GM12801 (cell line): ENCODE data around the gene AMH.

Source experiments
- TF ChIP-seq, protein P1 (sequence below): IDR thresholded peaks from one replicate; pipeline ENCODE4 v1.5.1; 2011; ENCODE audit warnings: control low read depth; ENCODE audit not compliant: insufficient read length; ENCODE audit errors: extremely low read depth

AMH gene

DNA sequence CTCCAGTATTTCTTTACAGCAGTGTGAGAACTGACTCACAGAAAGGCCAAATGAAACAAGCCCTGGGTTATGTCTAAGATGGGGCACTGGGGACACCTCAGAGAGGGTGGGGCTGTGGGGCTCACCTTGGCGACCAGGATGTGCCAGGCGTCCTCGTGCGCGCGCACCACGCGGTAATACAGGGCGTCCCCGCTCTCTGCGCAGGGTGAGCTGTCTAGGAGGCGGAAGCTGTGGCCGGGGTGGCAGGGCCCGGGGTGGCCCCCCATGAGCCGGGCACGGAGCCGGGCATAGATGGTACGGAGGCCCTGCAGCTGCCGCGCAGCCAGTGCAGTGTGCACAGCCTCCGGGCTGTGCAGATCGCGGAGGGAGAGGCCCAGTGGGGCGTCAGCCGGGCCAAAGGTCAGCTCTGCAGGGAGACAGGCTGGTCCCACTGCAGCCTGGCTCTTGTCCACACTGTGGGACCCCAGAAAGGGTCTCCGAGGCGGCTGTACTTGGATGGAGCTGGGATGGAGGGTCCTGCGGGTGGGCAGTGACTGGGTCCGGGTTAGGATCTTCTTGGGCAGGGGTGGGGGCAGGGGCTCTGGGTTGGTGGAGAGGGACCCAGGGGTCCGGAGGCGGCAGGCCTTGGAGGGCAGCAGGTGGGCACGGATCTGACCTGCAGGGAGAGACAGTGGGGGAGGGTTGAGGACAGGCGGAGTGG lies 29.5 kb downstream of the AMH start:
- TF ChIP-seq, protein P1, sequence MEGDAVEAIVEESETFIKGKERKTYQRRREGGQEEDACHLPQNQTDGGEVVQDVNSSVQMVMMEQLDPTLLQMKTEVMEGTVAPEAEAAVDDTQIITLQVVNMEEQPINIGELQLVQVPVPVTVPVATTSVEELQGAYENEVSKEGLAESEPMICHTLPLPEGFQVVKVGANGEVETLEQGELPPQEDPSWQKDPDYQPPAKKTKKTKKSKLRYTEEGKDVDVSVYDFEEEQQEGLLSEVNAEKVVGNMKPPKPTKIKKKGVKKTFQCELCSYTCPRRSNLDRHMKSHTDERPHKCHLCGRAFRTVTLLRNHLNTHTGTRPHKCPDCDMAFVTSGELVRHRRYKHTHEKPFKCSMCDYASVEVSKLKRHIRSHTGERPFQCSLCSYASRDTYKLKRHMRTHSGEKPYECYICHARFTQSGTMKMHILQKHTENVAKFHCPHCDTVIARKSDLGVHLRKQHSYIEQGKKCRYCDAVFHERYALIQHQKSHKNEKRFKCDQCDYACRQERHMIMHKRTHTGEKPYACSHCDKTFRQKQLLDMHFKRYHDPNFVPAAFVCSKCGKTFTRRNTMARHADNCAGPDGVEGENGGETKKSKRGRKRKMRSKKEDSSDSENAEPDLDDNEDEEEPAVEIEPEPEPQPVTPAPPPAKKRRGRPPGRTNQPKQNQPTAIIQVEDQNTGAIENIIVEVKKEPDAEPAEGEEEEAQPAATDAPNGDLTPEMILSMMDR = no peak

DNA sequence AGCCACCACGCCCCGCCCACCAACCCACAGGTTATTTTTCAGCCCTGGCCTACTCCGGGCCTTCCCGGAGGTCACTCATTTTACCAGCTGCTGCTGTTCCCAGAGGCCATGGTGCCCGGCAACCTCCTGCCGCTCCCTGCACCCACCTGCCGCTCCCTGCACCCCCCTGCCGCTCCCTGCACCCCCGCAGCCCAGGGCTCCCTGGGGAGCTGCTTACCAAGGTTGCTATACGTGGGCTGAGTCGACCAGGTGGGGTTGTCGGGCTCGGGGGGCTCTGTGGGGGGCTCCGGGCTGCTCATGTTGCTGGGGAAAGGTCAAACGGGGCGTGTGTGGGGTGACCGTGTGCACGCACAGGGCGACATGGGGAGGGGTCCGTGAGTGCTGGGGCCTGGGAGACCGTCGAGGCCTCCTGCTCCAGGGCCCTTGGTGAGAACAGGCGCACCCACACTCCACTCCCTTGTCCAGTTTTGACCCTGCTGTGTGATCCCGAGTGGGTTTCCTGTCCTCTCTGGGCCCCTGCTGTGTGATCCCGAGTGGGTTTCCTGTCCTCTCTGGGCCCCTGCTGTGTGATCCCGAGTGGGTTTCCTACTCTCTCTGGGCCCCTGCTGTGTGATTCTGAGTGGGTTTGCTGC lies 31.6 kb downstream of the AMH start:
- TF ChIP-seq, protein P1 = no peak

DNA sequence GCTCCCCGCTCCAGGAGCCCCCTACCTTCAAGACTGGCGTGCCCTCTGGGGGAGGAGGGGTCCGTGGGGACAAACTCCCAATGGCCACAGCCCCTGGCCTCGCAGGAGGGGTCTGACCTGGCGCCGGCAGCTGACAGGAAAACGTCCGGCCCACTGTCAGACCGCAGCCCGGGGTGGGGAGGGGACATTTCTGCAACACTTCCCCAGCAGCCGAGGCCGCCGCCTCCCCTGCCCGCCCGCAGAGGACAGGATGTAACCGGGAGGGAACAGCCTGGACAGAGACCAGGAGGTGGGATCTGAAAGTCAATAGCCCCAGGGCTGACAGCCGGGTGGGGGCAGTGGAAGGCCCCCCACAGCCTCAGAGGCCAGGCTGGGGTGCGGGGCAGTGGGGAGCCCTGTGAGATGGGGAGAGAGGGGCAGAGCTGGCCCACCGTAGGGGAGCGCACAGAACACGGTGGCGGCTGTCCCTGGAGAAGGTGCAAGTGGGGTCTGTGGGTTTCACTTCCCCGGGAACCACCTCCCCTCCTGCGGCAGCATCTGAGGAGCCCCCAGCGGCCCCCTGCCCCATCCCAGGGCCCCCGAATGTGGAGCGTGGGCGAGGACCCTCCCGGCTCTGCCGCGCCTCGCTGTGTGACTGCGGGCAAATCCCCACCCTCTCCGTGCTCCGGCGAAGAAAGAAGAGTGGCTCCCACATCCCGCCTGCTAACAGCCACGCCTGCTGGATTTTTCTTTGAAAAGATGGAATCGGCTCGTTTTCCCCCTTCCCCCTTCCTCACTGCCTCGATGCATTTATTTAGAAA lies 33.1 kb downstream of the AMH start, which contains the start of gene PEAK3:
TSS of gene PEAK3 (minus strand) at position 114 of the 800 bp plus-strand sequence. CDS start 1,244 bp downstream, outside the sequence.
- TF ChIP-seq, protein P1 = no peak

DNA sequence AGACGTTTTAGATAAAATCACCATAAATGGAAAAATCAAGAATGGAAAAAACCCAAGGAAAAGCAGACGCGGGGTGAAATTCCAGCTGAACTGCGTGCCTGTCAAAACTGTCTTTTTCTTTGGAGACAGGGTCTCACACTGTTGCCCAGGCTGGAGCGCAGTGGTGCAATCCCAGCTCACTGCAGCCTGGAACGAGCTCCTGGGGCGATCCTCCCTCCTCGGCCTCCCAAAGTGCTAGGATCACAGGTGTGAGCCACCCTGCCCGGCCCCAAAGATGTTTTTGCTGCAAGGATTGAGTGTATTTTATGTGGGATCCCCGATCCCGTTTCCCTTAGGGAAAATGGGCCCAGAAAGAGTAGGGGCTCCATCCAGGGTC lies 33.7 kb downstream of the AMH start:
- TF ChIP-seq, protein P1 = no peak

DNA sequence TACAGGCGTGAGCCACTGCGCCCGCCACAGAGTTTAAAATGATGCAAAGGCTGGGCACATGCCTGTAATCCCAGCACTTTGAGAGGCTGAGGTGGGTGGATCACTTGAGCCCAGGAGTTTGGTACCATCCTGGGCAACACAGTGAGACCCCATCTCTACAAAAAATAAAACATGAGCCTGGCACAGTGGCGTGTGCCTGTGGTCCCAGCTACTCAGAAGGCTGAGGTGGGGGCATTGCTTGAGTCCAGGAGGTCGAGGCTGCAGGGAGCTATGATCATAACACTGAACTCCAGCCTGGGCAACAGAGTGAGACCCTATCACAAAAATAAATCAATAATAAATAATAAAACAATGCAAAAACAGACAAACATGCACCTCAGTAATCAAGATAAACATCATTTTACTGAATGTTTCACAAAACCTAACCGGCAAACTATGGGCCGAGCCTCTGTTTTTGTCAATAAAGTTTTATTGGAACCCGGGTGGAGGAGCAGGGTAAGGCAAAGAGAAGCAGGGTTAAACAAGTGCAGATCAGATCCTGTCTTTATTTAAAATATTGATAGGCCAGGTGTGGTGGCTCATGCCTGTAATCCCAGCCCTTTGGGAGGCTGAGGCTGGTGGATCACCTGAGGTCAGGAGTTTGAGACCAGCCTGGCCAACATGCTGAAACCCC lies 34.8 kb downstream of the AMH start:
- TF ChIP-seq, protein P1 = no peak

DNA sequence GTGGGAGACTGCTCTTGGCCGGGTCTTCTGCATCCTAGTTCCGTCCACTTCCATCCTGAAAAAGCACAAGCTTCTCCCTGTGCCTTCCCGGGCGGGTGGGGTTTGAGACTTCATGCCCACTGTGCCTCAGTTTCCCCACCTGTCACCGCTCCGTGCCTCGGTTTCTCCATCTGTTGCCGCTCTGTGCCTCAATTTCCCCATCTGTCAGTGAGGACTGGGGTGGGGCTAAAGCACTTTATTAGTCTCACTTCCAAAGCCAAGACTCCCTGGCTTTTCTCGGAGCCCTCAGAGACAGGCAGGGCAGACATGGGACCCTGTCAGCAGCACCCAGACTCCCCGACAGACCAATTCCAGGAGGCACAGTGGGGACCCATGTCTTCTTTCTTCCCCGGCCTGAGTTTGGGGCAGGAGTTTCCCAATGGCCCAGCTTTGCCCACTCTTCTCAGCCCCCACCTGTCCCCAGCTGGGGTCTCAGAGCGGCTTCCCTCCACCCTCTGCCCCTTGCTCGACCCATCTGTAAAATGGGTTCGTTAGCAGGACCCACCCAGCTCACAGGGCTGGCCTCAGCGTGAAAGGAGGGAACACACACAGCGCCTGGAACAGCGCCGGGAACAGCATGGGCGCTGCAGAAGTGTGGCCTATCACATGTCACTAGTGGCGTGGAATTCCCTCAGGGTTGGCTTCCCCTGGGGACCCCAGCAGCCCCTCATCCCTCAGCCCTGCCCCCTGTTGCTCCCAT lies 37.4 kb downstream of the AMH start:
- TF ChIP-seq, protein P1 = no peak
